ENCODE measurements around the gene TEX13D. TPM values are rescaled to one million over a fixed set of nuclear protein-coding genes. Genes with fewer than 3 reads are reported as not detected.

TEX13D gene
- polyA plus RNA-seq, 1 experiment: not detected

DNA sequence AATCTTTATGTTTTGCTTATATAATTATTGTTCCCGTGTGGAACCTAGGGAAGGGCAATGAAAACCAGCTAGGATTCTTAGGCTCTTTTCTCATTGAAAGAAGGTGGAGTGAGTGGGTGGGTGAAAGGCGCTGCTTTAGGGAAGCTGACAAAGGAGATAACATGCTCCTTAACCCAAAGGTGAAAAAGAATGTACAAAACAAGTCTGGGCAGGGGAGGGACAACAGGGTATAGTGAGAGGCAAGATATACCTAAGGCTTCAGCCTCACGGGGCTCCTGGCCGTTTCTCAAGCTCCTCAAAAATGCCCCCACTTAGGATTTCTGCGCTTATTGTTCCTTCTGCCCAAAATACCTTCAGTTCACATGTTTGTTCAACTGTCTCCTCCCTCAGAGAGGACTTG, 15.7 kb downstream of the TEX13D start:
- TF ChIP-seq, protein P1, sequence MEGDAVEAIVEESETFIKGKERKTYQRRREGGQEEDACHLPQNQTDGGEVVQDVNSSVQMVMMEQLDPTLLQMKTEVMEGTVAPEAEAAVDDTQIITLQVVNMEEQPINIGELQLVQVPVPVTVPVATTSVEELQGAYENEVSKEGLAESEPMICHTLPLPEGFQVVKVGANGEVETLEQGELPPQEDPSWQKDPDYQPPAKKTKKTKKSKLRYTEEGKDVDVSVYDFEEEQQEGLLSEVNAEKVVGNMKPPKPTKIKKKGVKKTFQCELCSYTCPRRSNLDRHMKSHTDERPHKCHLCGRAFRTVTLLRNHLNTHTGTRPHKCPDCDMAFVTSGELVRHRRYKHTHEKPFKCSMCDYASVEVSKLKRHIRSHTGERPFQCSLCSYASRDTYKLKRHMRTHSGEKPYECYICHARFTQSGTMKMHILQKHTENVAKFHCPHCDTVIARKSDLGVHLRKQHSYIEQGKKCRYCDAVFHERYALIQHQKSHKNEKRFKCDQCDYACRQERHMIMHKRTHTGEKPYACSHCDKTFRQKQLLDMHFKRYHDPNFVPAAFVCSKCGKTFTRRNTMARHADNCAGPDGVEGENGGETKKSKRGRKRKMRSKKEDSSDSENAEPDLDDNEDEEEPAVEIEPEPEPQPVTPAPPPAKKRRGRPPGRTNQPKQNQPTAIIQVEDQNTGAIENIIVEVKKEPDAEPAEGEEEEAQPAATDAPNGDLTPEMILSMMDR (IDR thresholded peaks at IDR 0.05; ENCODE audit: insufficient read depth, low read depth, low read length): no peak
- ChIA-PET CTCF (no interaction called here), POLR2A (no interaction called here)
- no peak for DNase-seq (ENCODE audit: low read depth)
- no peaks in the 10 kb centered on the region for H3K36me3 ChIP-seq (ENCODE audit: control insufficient read depth, insufficient read depth, low read length)
- no peaks in the 10 kb centered on the region for H3K27me3 ChIP-seq (ENCODE audit: control insufficient read depth, insufficient read depth, low read length)
- no peak overlapping the region for H3K4me3 ChIP-seq (ENCODE audit: low read depth, low read length)

DNA sequence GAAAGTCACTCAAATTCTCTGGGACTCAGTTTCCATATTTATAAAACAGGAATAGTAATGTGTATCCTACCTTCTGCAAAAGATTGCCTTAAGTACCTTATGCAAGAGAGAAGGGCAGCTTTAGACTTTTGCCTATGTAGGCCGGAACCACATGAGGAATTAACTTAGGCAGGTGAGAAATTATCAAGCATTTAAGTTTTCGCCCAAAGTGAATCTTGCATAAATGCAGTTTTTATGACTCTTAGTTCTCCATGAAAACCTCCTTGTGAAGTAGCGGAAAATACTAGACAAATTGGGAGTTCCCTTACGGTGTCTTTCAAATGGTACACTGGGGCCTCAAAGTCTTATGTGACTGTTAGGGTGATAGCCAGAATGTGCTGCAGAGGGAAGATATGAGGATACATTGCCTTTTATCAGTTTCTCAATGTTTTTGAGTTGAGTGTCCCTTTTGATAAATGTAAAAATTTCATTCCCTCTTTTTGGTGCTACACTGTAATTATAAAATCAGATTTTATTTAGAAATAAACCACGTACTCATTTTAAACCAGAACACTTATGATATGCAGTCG, 16.5 kb downstream of the TEX13D start:
- H3K4me3 ChIP-seq (ENCODE audit: low read depth, low read length): no peak overlapping the region
- ChIA-PET CTCF (no interaction called here), POLR2A (no interaction called here)
- H3K36me3 ChIP-seq (ENCODE audit: control insufficient read depth, insufficient read depth, low read length): no peaks in the 10 kb centered on the region
- TF ChIP-seq, protein P1 (IDR thresholded peaks at IDR 0.05; ENCODE audit: insufficient read depth, low read depth, low read length): no peak
- H3K27me3 ChIP-seq (ENCODE audit: control insufficient read depth, insufficient read depth, low read length): no peaks in the 10 kb centered on the region
- DNase-seq (ENCODE audit: low read depth): no peak

DNA sequence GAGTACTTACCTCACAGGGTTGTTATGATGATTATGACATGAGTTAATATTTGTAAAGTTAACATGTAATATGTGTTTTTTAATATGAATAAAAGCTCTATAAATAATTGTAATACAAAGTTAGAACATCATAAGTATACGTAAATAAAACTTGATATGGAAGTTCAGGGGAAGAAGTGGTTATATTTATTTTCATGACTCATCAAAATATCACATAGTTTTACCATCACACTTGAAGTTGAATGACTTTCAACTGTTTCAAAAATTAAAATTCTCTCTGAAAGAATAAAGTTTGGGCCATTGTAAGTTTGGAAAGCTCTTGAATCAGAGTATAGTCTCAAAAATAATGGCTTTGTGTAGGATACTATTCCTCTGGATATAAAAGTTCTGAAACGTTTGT, 22.2 kb downstream of the TEX13D start:
- TF ChIP-seq, protein P1 (IDR thresholded peaks at IDR 0.05; ENCODE audit: insufficient read depth, low read depth, low read length): no peak
- DNase-seq (ENCODE audit: low read depth): no peak
- ChIA-PET CTCF (no interaction called here), POLR2A (no interaction called here)
- Histone ChIP-seq H3K4me3 (ENCODE audit: low read depth, low read length) (no peak overlapping the region), H3K36me3 (ENCODE audit: control insufficient read depth, insufficient read depth, low read length) (no peaks in the 10 kb centered on the region), H3K27me3 (ENCODE audit: control insufficient read depth, insufficient read depth, low read length) (no peaks in the 10 kb centered on the region)

DNA sequence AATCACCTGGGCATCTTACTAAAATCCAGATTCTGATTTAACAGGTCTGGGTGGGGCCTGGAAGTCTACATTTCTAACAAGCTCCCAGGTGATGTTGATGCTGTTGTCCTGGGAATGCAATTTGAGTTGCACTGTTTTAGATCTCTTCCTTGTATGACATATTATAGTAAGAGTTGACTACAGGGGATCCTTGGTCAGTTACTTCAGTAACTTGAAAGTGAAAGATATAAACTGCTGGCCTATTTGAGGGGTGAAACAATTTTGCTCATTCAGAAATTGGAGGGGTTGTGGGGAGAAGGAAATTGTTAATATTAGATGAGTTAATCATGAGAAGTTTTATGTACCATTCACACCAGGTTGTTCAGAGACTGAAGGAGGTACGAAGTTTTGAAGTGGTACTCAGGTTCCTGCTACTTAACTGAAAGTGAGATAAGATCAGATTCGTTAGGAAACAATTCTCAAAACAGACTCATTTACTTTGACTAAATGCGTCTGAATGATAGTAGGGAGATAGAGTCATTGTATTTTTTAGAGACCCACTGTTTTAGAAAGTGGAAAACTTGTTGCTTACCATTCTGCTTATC, 26.4 kb downstream of the TEX13D start:
- CTCF ChIA-PET: no interaction called here
- Histone ChIP-seq H3K4me3 (ENCODE audit: low read depth, low read length) (no peak overlapping the region), H3K36me3 (ENCODE audit: control insufficient read depth, insufficient read depth, low read length) (no peaks in the 10 kb centered on the region), H3K27me3 (ENCODE audit: control insufficient read depth, insufficient read depth, low read length) (no peaks in the 10 kb centered on the region)
- TF ChIP-seq, protein P1 (IDR thresholded peaks at IDR 0.05; ENCODE audit: insufficient read depth, low read depth, low read length): no peak
- DNase-seq (ENCODE audit: low read depth): no peak
- POLR2A ChIA-PET: no interaction called here

DNA sequence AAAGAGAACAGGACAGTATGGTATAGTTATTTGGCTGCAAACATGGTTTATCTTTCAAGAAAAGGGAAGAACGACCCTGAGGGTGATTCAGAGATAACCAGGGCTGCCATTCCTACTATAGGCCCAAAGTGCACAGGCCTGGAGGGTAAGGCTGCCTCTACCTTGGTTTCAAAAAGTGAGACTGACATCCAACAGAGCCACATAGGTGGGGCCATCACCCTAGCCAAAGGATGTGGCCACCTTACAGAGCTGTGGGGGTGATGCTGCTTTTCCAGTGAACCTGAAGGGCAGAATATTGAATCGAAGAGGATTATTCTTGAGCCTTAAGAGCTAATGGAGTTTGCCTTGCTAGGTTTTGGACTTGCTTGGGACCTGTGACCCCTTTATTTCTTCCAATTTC, 29.6 kb downstream of the TEX13D start:
- H3K4me3 ChIP-seq (ENCODE audit: low read depth, low read length): no peak overlapping the region
- POLR2A ChIA-PET: no interaction called here
- H3K27me3 ChIP-seq (ENCODE audit: control insufficient read depth, insufficient read depth, low read length): no peaks in the 10 kb centered on the region
- DNase-seq (ENCODE audit: low read depth): no peak
- CTCF ChIA-PET: no interaction called here
- TF ChIP-seq, protein P1 (IDR thresholded peaks at IDR 0.05; ENCODE audit: insufficient read depth, low read depth, low read length): no peak
- H3K36me3 ChIP-seq (ENCODE audit: control insufficient read depth, insufficient read depth, low read length): no peaks in the 10 kb centered on the region
